Stimulated activated CD4-positive, alpha-beta T cell treated with anti-CD3 and anti-CD28 coated beads, Interleukin-15, amount 100 ng/mL, for 24 hours (primary cell): ENCODE data around the gene ZNF408.

ENCODE experiments used
- DNase-seq: peaks from one replicate; pipeline ENCODE4 v3.0.0-alpha.2; 2020

ZNF408 gene

GRCh38 chr11:46676436-46677158 lies 24.2 kb upstream of the ZNF408 start:
- no peak for DNase-seq

- no peak for DNase-seq
Observed at GRCh38 chr11:46677169-46677568, 23.7 kb upstream of the ZNF408 start.

GRCh38 chr11:46677991-46678740 lies 22.7 kb upstream of the ZNF408 start:
- no peak for DNase-seq

DNA sequence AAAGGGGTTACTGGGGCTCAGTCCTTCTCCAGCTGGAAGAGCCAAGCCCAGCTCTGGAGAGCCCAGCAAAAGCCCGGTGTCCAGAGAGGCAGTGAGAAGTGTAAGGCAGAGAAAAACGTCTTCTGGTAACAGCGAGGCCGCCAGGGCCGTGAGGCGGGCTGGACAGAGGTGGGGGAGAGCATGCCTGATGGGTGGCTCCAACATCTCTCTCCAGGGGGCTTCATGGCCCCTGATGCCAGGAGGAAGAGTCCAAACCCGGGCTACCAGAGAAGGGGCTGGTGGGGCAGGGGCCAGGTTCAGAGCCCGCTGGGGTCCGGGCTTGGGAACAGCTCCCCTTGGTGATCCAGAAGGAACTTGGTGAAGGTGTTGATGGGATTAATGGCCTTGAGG lies 22.1 kb upstream of the ZNF408 start:
- no peak for DNase-seq

- DNase-seq, result no peak
Observed at GRCh38 chr11:46679241-46680163, 21.3 kb upstream of the ZNF408 start.

GRCh38 chr11:46680164-46680760 lies 20.6 kb upstream of the ZNF408 start:
- DNase-seq, result no peak

GRCh38 chr11:46680815-46681214 lies 20.0 kb upstream of the ZNF408 start:
- DNase-seq, result no peak

GRCh38 chr11:46681814-46682213 lies 19.0 kb upstream of the ZNF408 start:
- DNase-seq, result no peak

DNA sequence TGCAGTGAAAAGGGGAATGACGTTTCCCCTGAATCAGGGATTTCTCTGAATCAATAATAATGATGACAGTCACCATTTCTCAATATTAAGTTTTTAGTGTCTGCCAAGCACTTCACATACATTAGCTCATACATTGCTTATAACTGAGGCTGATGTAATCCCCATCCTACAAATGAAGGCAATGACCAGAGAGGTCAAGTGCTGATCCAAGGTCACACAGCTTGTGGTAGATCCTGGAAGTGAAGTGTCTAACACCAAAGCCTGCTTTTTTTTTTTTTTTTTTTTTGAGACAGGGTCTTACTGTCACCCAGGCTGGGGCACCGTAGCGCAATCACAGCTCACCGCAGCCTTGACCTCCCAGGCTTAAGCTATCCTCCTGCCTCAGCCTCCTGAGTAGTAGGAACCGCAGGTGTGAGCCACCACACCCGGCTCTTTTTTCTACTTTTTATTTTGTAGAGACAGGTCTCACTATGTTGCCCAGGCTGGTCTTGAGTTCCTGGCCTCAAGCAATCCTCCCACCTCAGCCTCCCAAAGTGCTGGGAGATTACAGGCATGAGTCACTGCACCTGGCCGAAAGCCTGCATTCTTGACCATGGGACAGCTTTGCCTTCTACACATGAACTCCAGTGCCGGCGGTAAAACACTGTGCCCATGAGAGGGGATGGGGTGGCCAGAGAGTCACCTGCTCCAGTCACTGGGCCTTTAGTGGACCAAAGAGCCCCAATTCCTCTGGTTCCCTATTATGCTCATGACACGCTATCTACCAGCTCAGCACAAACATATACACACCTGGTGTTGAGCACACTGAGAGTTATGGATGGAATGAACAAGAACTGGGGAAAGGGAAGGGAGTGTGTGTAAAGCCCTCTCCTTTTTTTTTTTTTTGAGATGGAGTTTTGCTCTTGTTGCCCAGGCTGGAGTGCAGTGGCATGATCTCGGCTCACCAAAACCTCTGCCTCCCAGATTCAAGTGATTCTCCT lies 17.8 kb upstream of the ZNF408 start:
- no peak for DNase-seq

DNA sequence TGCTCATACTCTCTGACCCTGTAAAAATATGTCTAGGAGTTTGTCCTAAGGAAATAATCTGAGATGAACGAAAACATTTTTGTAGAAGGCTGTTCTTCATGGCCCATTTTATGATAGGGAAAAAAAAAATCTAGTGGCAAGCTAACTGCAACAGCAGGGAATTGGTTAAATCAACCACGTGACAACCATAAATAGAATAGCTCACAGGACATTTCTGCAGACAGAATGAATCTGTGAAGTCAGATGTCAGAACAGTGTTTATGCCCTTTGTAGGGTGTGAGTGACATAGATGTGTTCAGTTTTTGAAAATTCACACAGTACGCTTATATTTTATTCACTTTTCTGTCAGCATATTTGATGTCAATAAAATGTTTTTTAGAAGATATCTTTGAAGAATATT lies 16.5 kb upstream of the ZNF408 start:
- DNase-seq, result no peak

- no peak for DNase-seq
Observed at GRCh38 chr11:46686886-46687795, 13.7 kb upstream of the ZNF408 start.

DNA sequence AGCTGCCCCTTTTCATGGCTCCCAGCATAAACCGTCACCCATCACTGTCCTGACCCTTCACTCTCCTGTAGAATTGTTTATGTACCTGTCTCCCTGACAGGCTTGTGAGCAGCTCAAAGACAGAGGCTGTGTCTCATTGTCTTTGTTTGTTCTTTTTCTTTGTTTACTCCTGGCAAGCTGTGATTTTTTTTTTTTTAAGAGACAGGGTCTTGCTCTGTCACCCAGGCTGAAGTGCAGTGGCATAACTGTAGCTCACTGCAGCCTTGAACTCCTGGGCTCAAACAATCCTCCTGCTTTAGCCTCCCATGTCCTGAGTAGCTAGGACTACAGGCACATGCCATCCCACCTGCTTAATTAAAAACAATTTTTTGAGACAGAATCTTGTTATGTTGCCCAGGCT lies 10.1 kb upstream of the ZNF408 start:
- no peak for DNase-seq

GRCh38 chr11:46692450-46692849 lies 8.4 kb upstream of the ZNF408 start:
- DNase-seq, result no peak

DNA sequence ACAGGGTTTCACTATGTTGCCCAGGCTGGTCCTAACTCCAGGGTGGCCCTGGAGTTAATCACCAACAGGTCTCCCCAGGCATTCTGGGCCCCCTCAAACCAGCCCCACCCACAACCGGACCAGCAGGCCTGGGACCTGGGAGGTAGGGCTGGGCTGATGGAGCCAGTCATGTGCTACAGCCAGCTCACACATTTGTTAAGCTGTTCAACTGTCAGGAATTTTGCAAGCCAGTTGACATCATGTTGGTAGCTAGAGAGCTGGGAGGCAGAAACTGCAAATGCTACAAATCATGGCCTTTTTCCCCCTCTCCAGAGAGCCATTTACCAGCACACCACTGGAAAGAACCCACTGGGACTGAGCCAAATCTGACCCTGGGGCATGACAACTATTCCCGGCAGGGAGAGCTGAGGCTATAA lies 7.2 kb upstream of the ZNF408 start:
- DNase-seq, result no peak

GRCh38 chr11:46694072-46694471 lies 6.8 kb upstream of the ZNF408 start:
- no peak for DNase-seq

- DNase-seq, result no peak
Observed at GRCh38 chr11:46694607-46695006, 6.2 kb upstream of the ZNF408 start.

- no peak for DNase-seq
Observed at GRCh38 chr11:46695345-46696211, 5.3 kb upstream of the ZNF408 start.

DNA sequence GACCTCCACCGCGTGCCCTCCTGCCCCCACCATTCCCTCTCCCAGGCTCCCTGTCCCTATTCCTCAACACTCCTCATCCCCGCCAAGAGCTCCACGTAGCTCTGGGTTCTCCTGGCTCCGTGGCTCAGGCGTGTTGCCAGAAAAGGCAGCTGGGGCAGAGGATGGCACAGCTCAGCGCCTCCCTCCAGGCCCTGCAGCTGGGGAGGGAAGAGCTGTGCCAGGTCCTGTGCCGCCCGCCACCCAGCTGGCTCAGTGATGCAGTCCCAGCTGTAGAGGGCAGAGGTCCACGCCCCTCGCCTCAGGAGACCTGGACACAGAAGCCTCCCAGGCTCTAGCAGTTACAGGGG lies 4.6 kb upstream of the ZNF408 start:
- no peak for DNase-seq

GRCh38 chr11:46697303-46697702 lies 3.5 kb upstream of the ZNF408 start:
- no peak for DNase-seq

DNA sequence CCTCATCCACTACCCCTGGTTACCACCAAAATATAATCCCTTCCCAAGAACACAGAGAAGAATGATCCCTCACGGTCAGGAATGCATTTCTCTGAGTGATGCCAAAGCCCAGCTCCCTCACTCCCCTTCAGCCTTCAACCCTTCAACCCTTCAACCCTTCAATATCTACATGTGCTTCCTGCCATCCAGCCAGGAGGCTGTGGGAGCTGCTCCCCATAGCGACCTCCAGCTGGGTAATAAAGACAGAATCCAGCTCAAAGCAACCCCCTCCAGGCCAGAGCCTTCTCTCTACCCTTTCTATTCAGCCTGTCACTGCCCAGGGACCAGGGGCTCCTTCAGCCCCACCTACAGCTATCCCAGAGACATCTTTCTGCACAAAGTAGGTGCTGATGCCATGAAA lies 3.1 kb upstream of the ZNF408 start:
- DNase-seq, result no peak
